Panc1 (cell line): Measurements from ENCODE around the gene FAM107B. TPM values are rescaled to one million over a fixed set of nuclear protein-coding genes. Genes with fewer than 3 reads are reported as not detected.

Source experiments
- ATAC-seq: fragments of 200-7000 bp; cut with Tn5 transposase; 2 replicates; pipeline ENCODE4 v1.9.1; 2020; ENCODE audit warnings: mild to moderate bottlenecking, moderate library complexity
- BruUV-seq: library from RNA; stranded (reverse); fragments of 400-500 nt; replicated peaks from 2 replicates; lab custom pipeline; 2021; lab: Mats Ljungman, UMichigan
- CTCF ChIA-PET: fragments of 300-600 bp; sonication (Branson Sonifier 250); formaldehyde crosslinking; loops from one replicate; lab custom pipeline; 2022; ENCODE audit warnings: antibody characterized with exemption; lab: Charles Lee
- POLR2A ChIA-PET: fragments of 300-600 bp; sonication (Branson Sonifier 250); formaldehyde crosslinking; loops from one replicate; lab custom pipeline; 2022; ENCODE audit warnings: antibody characterized with exemption; lab: Charles Lee
- DNase-seq: peaks from one replicate; pipeline ENCODE4 v3.0.0-alpha.2; 2010; ENCODE audit warnings: low read depth, low spot score
- H3K27ac ChIP-seq: 2 replicates; pipeline ENCODE4 v1.5.1; 2011; ENCODE audit warnings: mild to moderate bottlenecking, low read length, inconsistent platforms
- H3K27me3 ChIP-seq: fragments of 200-500 bp; sonication (Bioruptor generic); 2 replicates; pipeline ENCODE4 v1.6.0; 2014; ENCODE audit warnings: low read length, inconsistent platforms; ENCODE audit not compliant: control insufficient read depth, insufficient read depth
- H3K36me3 ChIP-seq: fragments of 200-500 bp; sonication (Bioruptor generic); 2 replicates; pipeline ENCODE4 v1.5.1; 2014; ENCODE audit warnings: inconsistent platforms, mild to moderate bottlenecking, low read length, moderate library complexity; ENCODE audit not compliant: control insufficient read depth, insufficient read depth
- H3K4me1 ChIP-seq: 2 replicates; pipeline ENCODE4 v1.5.1; 2011; ENCODE audit warnings: inconsistent platforms, mild to moderate bottlenecking, low read length, moderate library complexity; ENCODE audit not compliant: control insufficient read depth, insufficient read depth
- H3K4me3 ChIP-seq, 2 experiments: 2 replicates each; pipeline ENCODE4 v1.5.1; 2011 to 2012; ENCODE audit warnings: low read depth in 2 of 2, low read length in 2 of 2, mild to moderate bottlenecking in 2 of 2, inconsistent platforms in 1 of 2, moderate library complexity in 1 of 2
- H3K9me3 ChIP-seq: fragments of 200-500 bp; sonication (Bioruptor generic); 2 replicates; pipeline ENCODE4 v1.5.1; 2014; ENCODE audit warnings: low read depth, mild to moderate bottlenecking, inconsistent platforms, low read length, moderate library complexity; ENCODE audit not compliant: control insufficient read depth, insufficient read depth
- POLR2AphosphoS5 ChIP-seq: IDR thresholded peaks from 2 replicates; pipeline ENCODE4 v1.6.1; 2012; ENCODE audit warnings: mild to moderate bottlenecking, low read depth, low read length, moderate library complexity
- SIN3A ChIP-seq: IDR thresholded peaks from 2 replicates; pipeline ENCODE4 v1.6.1; 2012; ENCODE audit warnings: low read depth, mild to moderate bottlenecking, low read length, moderate library complexity, borderline replicate concordance; ENCODE audit not compliant: insufficient read depth
- TCF7L2 ChIP-seq: IDR thresholded peaks from 2 replicates; pipeline ENCODE4 v1.6.1; 2011; ENCODE audit warnings: mild to moderate bottlenecking, low read depth, low read length, inconsistent platforms
- in situ Hi-C: cut with HindIII; loops from 2 replicates; pipeline ENCODE4 v1.10.0; 2016; ENCODE audit warnings: low sequenced_read_pairs, low pct_unique_long_range_greater_than_20kb
- intact Hi-C: fragments of 100-400 bp; cut with micrococcal nuclease; formaldehyde crosslinking; loops from one replicate; pipeline ENCODE4 v1.10.0; 2022; ENCODE audit not compliant: unreplicated experiment
- total RNA-seq: library from RNA; stranded (reverse); gene quantifications from one replicate; pipeline ENCODE4 v1.2.1, GENCODE V29; 2021; ENCODE audit not compliant: unreplicated experiment
- TF ChIP-seq, protein P1 (sequence below): fragments of 450-650 bp; IDR thresholded peaks from 2 replicates; pipeline ENCODE4 v1.5.1; 2017; ENCODE audit warnings: mild to moderate bottlenecking
- TF ChIP-seq, protein P2 (sequence below), 2 experiments: IDR thresholded peaks; 2 replicates each; pipeline ENCODE4 v1.6.1; 2011 to 2012; ENCODE audit warnings: low read depth in 2 of 2, control low read depth in 1 of 2, low read length in 1 of 2, mild to moderate bottlenecking in 1 of 2, moderate library complexity in 1 of 2; ENCODE audit not compliant: insufficient read depth in 1 of 2

The FAM107B gene
- total RNA-seq, 1 experiment from 2014 or later: 13.4 TPM

DNA sequence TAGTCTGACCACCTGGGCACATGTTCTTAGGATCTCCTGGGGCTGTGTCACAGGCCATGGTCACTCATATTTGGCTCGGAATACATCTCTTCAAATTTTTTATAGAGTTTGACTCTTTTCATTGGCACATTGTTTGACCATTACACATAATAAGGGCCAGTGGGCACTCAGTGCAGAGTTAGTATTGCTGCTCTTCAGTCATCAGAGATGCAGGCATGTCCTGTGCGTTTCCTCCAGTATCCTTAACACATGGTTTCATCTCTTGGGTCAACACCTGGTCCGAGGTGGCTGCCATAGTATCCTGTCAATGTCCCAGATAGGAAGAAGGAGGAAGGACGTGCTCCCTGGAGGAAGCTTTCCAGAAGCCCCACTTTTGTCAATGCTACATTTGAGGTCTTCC, 125.0 kb downstream of the FAM107B start:
- DNase-seq (no peak), ATAC-seq (no peak)
- CTCF ChIA-PET: no interaction called here
- no peaks in the 10 kb centered on the region for H3K4me1 ChIP-seq
- no peak overlapping the region for H3K4me3 ChIP-seq
- H3K27me3 ChIP-seq: no peaks in the 10 kb centered on the region
- in situ Hi-C loops (no loop called here), intact Hi-C loops (no loop called here)
- TF ChIP-seq TCF7L2 (no peak), POLR2AphosphoS5 (no peak), SIN3A (no peak)
- TF ChIP-seq, protein P1, sequence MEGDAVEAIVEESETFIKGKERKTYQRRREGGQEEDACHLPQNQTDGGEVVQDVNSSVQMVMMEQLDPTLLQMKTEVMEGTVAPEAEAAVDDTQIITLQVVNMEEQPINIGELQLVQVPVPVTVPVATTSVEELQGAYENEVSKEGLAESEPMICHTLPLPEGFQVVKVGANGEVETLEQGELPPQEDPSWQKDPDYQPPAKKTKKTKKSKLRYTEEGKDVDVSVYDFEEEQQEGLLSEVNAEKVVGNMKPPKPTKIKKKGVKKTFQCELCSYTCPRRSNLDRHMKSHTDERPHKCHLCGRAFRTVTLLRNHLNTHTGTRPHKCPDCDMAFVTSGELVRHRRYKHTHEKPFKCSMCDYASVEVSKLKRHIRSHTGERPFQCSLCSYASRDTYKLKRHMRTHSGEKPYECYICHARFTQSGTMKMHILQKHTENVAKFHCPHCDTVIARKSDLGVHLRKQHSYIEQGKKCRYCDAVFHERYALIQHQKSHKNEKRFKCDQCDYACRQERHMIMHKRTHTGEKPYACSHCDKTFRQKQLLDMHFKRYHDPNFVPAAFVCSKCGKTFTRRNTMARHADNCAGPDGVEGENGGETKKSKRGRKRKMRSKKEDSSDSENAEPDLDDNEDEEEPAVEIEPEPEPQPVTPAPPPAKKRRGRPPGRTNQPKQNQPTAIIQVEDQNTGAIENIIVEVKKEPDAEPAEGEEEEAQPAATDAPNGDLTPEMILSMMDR: no peak
- TF ChIP-seq, protein P2, sequence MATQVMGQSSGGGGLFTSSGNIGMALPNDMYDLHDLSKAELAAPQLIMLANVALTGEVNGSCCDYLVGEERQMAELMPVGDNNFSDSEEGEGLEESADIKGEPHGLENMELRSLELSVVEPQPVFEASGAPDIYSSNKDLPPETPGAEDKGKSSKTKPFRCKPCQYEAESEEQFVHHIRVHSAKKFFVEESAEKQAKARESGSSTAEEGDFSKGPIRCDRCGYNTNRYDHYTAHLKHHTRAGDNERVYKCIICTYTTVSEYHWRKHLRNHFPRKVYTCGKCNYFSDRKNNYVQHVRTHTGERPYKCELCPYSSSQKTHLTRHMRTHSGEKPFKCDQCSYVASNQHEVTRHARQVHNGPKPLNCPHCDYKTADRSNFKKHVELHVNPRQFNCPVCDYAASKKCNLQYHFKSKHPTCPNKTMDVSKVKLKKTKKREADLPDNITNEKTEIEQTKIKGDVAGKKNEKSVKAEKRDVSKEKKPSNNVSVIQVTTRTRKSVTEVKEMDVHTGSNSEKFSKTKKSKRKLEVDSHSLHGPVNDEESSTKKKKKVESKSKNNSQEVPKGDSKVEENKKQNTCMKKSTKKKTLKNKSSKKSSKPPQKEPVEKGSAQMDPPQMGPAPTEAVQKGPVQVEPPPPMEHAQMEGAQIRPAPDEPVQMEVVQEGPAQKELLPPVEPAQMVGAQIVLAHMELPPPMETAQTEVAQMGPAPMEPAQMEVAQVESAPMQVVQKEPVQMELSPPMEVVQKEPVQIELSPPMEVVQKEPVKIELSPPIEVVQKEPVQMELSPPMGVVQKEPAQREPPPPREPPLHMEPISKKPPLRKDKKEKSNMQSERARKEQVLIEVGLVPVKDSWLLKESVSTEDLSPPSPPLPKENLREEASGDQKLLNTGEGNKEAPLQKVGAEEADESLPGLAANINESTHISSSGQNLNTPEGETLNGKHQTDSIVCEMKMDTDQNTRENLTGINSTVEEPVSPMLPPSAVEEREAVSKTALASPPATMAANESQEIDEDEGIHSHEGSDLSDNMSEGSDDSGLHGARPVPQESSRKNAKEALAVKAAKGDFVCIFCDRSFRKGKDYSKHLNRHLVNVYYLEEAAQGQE (IDR thresholded peaks at IDR 0.05; ENCODE audit: insufficient read depth in 1 of 2, low read depth in 2 of 2, low read length in 1 of 2): no peak
- H3K27ac ChIP-seq: no peak overlapping the region
- BruUV-seq: no TSS peak
- POLR2A ChIA-PET: no interaction called here
- no peaks in the 10 kb centered on the region for H3K36me3 ChIP-seq
- H3K9me3 ChIP-seq: no peaks in the 10 kb centered on the region

DNA sequence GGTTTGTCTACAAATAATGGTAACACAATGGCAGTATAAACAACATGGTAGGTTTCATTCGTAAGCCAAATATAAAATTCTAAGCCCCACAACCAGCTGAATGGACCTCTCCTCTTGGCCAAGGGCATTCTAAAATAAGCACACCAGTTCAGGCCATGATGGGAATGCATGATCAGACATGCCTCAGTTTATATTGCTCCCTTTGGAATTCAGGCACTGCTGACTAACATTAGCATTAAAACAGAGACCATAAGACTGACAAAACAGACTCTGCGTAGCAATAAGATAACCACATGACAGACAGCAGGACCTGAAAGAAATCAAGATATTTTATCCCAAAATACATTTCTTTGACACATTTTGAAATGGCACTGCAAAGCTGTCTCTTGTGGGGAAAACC, 125.8 kb downstream of the FAM107B start:
- Histone ChIP-seq H3K36me3 (no peaks in the 10 kb centered on the region), H3K27ac (no peak overlapping the region), H3K4me1 (no peaks in the 10 kb centered on the region), H3K27me3 (no peaks in the 10 kb centered on the region; the same call in 1 of the 2 replicates), H3K9me3 (no peaks in the 10 kb centered on the region), H3K4me3 (no peak overlapping the region)
- CTCF ChIA-PET: no interaction called here
- in situ Hi-C loops (no loop called here), intact Hi-C loops (no loop called here)
- no peak for DNase-seq
- no TSS peak for BruUV-seq
- POLR2A ChIA-PET: no interaction called here
- no peak for ATAC-seq
- no peak for TF ChIP-seq SIN3A
- TF ChIP-seq POLR2AphosphoS5: no peak
- TF ChIP-seq, protein P1: no peak
- TF ChIP-seq, protein P2 (IDR thresholded peaks at IDR 0.05; ENCODE audit: insufficient read depth in 1 of 2, low read depth in 2 of 2, low read length in 1 of 2): no peak
- no peak for TF ChIP-seq TCF7L2
